OCI-LY7 (cell line): ENCODE data around the gene TMEM123. TPM values are rescaled to one million over a fixed set of nuclear protein-coding genes. Genes with fewer than 3 reads are reported as not detected.
A peak's percentile ranks its signal among the peaks of the same experiment; 100 is the strongest.

Source experiments
- BruUV-seq: library from RNA; stranded (reverse); fragments of 400-500 nt; replicated peaks from 2 replicates; lab custom pipeline; 2021; lab: Mats Ljungman, UMichigan
- CTCF ChIA-PET: fragments of 300-600 bp; sonication (Branson Sonifier 250); formaldehyde crosslinking; loops from one replicate; lab custom pipeline; 2022; ENCODE audit warnings: antibody characterized with exemption; ENCODE audit not compliant: unreplicated experiment; lab: Charles Lee
- POLR2A ChIA-PET: fragments of 300-600 bp; sonication (Branson Sonifier 250); formaldehyde crosslinking; loops from one replicate; lab custom pipeline; 2022; ENCODE audit warnings: antibody characterized with exemption; lab: Charles Lee
- DNase-seq: peaks from one replicate; pipeline ENCODE4 v3.0.0-alpha.2; 2015; ENCODE audit warnings: low spot score
- H2AFZ ChIP-seq: fragments of 200-600 bp; sonication (generic), shearing (Covaris generic); 2 replicates; pipeline ENCODE4 v1.6.1; 2014; ENCODE audit warnings: mild to moderate bottlenecking, antibody characterized with exemption, low read length, moderate library complexity
- H3K27ac ChIP-seq: fragments of 200-600 bp; sonication (generic); 2 replicates; pipeline ENCODE4 v1.5.1; 2014; ENCODE audit warnings: mixed run types, low read depth, mild to moderate bottlenecking, moderate library complexity, low read length, inconsistent platforms; ENCODE audit not compliant: poor library complexity, severe bottlenecking
- H3K36me3 ChIP-seq: fragments of 200-600 bp; sonication (generic); 2 replicates; pipeline ENCODE4 v1.6.1; 2014; ENCODE audit warnings: mild to moderate bottlenecking, antibody characterized with exemption, low read length, moderate library complexity, mixed read lengths; ENCODE audit not compliant: insufficient read depth
- H3K4me1 ChIP-seq: fragments of 200-600 bp; sonication (generic); 2 replicates; pipeline ENCODE4 v1.5.1; 2014; ENCODE audit warnings: mild to moderate bottlenecking, low read length; ENCODE audit not compliant: insufficient read depth, poor library complexity, severe bottlenecking
- H3K4me2 ChIP-seq: fragments of 200-600 bp; sonication (generic); 2 replicates; pipeline ENCODE4 v1.6.1; 2014; ENCODE audit warnings: mild to moderate bottlenecking, low read length
- H3K4me3 ChIP-seq: fragments of 200-600 bp; sonication (generic); 2 replicates; pipeline ENCODE4 v1.5.1; 2014; ENCODE audit warnings: mild to moderate bottlenecking, low read depth, low read length; ENCODE audit not compliant: poor library complexity, severe bottlenecking
- H3K79me2 ChIP-seq: fragments of 200-600 bp; sonication (generic); 2 replicates; pipeline ENCODE4 v1.6.1; 2016; ENCODE audit warnings: low read depth, mild to moderate bottlenecking, low read length, moderate library complexity, mixed read lengths; ENCODE audit not compliant: insufficient read depth
- H3K9me2 ChIP-seq: fragments of 200-600 bp; sonication (generic); 2 replicates; pipeline ENCODE4 v1.6.1; 2016; ENCODE audit warnings: mild to moderate bottlenecking, low read length, mixed read lengths; ENCODE audit not compliant: insufficient read depth
- H3K9me3 ChIP-seq: fragments of 200-600 bp; sonication (generic); 2 replicates; pipeline ENCODE4 v1.6.1; 2014; ENCODE audit warnings: mild to moderate bottlenecking, mixed run types, low read length, mixed read lengths
- H4K20me1 ChIP-seq: fragments of 200-600 bp; sonication (generic); 2 replicates; pipeline ENCODE4 v1.6.1; 2014; ENCODE audit warnings: mild to moderate bottlenecking, antibody characterized with exemption, low read length, moderate library complexity, mixed read lengths; ENCODE audit not compliant: insufficient read depth
- CTCF ChIP-seq: fragments of 200-600 bp; sonication (generic); conservative IDR thresholded peaks from 2 replicates; pipeline ENCODE4 v1.5.1; 2014; ENCODE audit warnings: mild to moderate bottlenecking, antibody characterized with exemption, low read length, moderate library complexity, mixed read lengths
- EZH2phosphoT487 ChIP-seq: fragments of 200-600 bp; sonication (generic); IDR thresholded peaks from 2 replicates; pipeline ENCODE4 v1.6.1; 2018; ENCODE audit warnings: low read depth, borderline replicate concordance, mild to moderate bottlenecking, mixed run types, antibody characterized with exemption, low read length, moderate library complexity, mixed read lengths
- intact Hi-C: fragments of 100-400 bp; cut with micrococcal nuclease; formaldehyde crosslinking; loops from one replicate; pipeline ENCODE4 v1.10.0; 2022; ENCODE audit not compliant: unreplicated experiment
- total RNA-seq, 2 experiments: library from RNA; depleted of rRNA in 1 of 2; stranded (reverse); fragments of >200 nt in 1 of 2; shearing (Covaris generic) in 1 of 2; gene quantifications; 2 replicates each; pipeline ENCODE4 v1.2.3, GENCODE V29; 2014 to 2022

Gene TMEM123
- total RNA-seq, 2 experiments from 2014 or later, result 127 to 232 TPM

GRCh38 chr11:102482433-102482832, 29.9 kb upstream of the TMEM123 start:
- Histone ChIP-seq H3K9me3 (no peaks in the 10 kb centered on the region), H3K4me3 (no peak overlapping the region), H3K27ac (no peak overlapping the region), H3K4me1 (peaks cover 19% of the 10 kb centered on the region), H3K4me2 (no peak overlapping the region), H4K20me1 (no peaks in the 10 kb centered on the region), H3K36me3 (no peaks in the 10 kb centered on the region), H3K79me2 (no peaks in the 10 kb centered on the region), H2AFZ (no peak overlapping the region), H3K9me2 (no peaks in the 10 kb centered on the region)
- ChIA-PET CTCF (no interaction called here), POLR2A (no interaction called here)
- no peak for DNase-seq
- no peak for TF ChIP-seq EZH2phosphoT487
- TF ChIP-seq CTCF, result no peak
- BruUV-seq, result no TSS peak
- intact Hi-C loops, result no loop called here

GRCh38 chr11:102479733-102480132, 27.2 kb upstream of the TMEM123 start:
- Histone ChIP-seq H3K4me2 (no peak overlapping the region), H2AFZ (no peak overlapping the region), H4K20me1 (no peaks in the 10 kb centered on the region), H3K4me1 (peaks cover 43% of the 10 kb centered on the region), H3K27ac (no peak overlapping the region), H3K36me3 (no peaks in the 10 kb centered on the region), H3K79me2 (no peaks in the 10 kb centered on the region), H3K9me2 (no peaks in the 10 kb centered on the region), H3K4me3 (no peak overlapping the region), H3K9me3 (no peaks in the 10 kb centered on the region)
- no peak for DNase-seq
- TF ChIP-seq EZH2phosphoT487 (no peak), CTCF (no peak)
- ChIA-PET POLR2A (interaction anchor here (0.6 to 2.3 kb wide), 14 partner anchors 7 to 230 kb away, joined by 3 to 11 read pairs (median 3); no protein-coding TSS in a partner anchor), CTCF (no interaction called here)
- intact Hi-C loops, result no loop called here
- BruUV-seq, result no TSS peak

- no TSS peak for BruUV-seq
- no peak overlapping the region for H3K4me3 ChIP-seq
- no peak overlapping the region for H3K4me2 ChIP-seq
- H3K27ac ChIP-seq, result no peak overlapping the region
- no peaks in the 10 kb centered on the region for H4K20me1 ChIP-seq
- peak overlapping the region; percentile 63 for H2AFZ ChIP-seq
- no peaks in the 10 kb centered on the region for H3K9me3 ChIP-seq
- no peaks in the 10 kb centered on the region for H3K9me2 ChIP-seq
- H3K79me2 ChIP-seq, result no peaks in the 10 kb centered on the region
- H3K4me1 ChIP-seq, result peaks cover 53% of the 10 kb centered on the region
- CTCF ChIA-PET, result interaction anchor here (0.6 to 0.9 kb wide), 2 partner anchors 12 to 87 kb away, joined by 3 to 4 read pairs; no protein-coding TSS in a partner anchor
- DNase-seq, result no peak
- H3K36me3 ChIP-seq, result no peaks in the 10 kb centered on the region
- TF ChIP-seq CTCF (no peak), EZH2phosphoT487 (no peak)
- intact Hi-C loops, result no loop called here
- POLR2A ChIA-PET, result interaction anchor here (0.5 to 2.8 kb wide), 17 partner anchors 8 to 229 kb away, joined by 3 to 11 read pairs (median 4); no protein-coding TSS in a partner anchor
Measured at GRCh38 chr11:102478673-102479299, 26.2 kb upstream of the TMEM123 start.
